KG1 (cell line): ENCODE data around the gene RNASE13.

Experiments
- DNase-seq: peaks from one replicate; lab custom pipeline; 2025; lab: John Stamatoyannopoulos, UW

Gene RNASE13, protein sequence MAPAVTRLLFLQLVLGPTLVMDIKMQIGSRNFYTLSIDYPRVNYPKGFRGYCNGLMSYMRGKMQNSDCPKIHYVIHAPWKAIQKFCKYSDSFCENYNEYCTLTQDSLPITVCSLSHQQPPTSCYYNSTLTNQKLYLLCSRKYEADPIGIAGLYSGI

GRCh38 chr14:21034707-21035106 is at the start of gene RNASE13:
RNASE13 (minus strand) TSS chr14:21034807; CDS start chr14:21034288, 519 bp downstream.
- DNase-seq, result no peak

DNA sequence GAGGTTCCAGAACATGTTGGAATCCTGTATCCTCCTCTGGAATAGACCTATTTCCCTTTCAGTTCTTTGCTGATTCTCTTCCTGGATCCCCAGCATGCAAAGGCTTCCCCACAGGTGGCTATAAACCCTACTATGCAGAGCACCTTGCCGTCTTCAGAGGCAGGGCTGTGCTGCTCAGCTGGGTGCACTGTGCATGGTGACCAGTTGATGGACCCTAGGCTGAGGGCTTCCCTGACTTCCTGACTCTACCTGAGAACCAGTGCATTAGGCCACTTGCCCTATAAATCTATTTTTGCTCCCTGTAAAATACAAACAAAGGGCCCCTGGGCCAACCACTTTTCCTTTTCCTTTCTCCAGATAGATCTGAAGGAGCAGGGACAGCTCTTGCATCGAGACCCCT is 49.8 kb upstream of the RNASE13 start:
- DNase-seq, result no peak

GRCh38 chr14:21083565-21084325 is 49.1 kb upstream of the RNASE13 start:
- DNase-seq, result no peak

GRCh38 chr14:21081521-21082142 is 47.0 kb upstream of the RNASE13 start:
- DNase-seq, result no peak

DNA sequence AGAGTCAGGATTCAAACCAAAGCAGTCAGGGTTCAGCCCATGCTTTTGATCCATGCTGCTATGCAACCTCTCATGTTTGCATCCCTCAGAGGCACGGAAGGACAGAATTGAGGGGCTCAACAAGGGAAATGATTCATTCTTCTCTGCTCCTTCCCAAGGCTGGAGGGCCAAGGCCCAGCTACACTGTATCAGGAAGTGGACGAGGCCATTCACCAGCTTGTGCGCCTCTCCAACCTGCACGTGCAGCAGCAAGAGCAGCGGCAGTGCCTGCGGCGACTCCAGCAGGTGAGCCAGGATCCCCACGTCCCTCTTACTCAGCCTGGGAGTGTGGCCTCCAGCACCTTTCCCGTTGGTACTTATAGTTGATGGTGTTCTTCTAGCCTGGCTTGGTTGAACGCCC is 44.1 kb upstream of the RNASE13 start:
- DNase-seq, result no peak

DNA sequence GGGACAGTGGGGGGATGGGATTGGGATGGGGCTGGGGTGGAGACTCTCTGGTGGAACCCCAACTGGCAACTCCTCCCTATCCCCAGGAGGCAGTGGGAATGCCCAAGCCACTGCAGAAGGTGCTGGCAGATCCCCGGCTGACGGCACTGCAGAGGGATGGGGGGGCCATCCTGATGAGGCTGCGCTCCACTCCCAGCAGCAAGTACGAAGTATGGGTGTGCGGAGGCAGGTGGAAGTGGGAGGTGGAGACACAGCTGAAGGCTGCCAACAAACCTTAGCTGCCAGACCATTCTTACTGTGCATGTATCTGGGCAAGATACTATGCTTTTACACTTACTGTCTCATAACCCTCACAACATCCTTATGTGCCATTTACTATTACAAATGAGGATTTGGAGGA is 43.7 kb upstream of the RNASE13 start:
- no peak for DNase-seq

GRCh38 chr14:21077672-21078071 is 43.1 kb upstream of the RNASE13 start:
- no peak for DNase-seq

DNA sequence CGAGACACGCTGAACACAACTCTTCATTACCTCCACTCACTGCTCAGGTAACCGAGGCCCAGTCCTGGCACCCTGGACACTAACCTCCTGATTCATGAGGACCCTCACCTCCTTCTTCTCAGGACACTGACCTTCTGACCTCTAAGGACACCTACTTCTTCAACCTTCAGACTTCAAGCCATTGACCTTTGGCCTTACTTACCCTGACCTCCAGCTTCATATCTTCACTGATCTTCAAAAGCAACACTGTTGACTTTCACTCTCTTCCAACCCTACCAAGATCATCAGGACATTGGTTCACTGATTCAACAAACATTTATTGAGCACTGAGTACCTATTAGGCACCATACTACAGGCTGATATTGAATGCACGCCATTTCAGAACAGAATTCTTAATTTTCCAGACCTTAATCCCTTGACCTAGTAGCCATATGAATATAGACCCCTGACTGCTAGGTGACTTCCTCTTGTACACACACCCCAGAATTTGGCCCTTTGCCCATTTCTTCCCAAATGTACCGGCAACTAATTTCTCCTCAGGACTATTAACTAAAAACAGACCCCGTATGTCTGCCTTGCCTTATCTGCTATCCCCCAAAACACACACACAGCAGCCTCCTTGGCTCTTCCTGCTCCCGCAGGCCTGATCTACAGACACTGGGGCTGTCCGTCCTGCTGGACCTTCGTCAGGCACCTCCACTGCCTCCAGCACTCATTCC is 41.3 kb upstream of the RNASE13 start:
- DNase-seq, result no peak

GRCh38 chr14:21074398-21075272 is 40.0 kb upstream of the RNASE13 start:
- DNase-seq, result no peak

DNA sequence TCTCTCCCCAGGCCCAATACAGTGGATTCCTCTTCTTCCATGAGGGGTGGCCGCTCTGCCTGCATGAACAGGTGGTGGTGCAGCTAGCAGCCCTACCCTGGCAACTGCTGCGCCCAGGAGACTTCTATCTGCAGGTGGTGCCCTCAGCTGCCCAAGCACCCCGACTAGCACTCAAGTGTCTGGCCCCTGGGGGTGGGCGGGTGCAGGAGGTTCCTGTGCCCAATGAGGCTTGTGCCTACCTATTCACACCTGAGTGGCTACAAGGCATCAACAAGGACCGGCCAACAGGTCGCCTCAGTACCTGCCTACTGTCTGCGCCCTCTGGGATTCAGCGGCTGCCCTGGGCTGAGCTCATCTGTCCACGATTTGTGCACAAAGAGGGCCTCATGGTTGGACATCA is 39.3 kb upstream of the RNASE13 start:
- no peak for DNase-seq

DNA sequence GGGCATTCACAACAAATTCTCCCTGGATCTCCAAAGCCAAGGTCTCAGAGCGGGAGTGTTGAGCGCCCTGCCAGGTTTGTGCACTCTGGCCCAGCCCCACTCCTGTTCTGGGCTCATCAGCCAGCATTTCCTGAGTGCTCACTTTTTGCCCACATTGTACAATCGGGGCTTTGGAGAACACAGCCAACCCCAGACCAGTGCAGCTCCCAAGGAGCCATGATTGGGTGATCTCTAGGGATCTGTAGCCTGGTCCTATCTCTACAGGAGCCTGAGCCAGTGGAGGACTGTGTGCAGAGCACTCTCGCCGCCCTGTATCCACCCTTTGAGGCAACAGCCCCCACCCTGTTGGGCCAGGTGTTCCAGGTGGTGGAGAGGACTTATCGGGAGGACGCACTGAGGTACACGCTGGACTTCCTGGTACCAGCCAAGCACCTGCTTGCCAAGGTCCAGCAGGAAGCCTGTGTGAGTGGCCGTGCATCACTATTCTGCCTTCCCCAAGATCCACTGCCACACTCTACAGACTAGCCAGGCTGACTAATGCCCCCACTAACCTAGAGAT is 38.3 kb upstream of the RNASE13 start:
- DNase-seq, result no peak

- peak; percentile 49 for DNase-seq
These were observed 37.4 kb upstream of the RNASE13 start for GRCh38 chr14:21072031-21072473.

GRCh38 chr14:21071225-21072030 is 36.8 kb upstream of the RNASE13 start:
- peak; percentile 68 for DNase-seq

GRCh38 chr14:21070610-21071224 is 36.1 kb upstream of the RNASE13 start:
- no peak for DNase-seq

DNA sequence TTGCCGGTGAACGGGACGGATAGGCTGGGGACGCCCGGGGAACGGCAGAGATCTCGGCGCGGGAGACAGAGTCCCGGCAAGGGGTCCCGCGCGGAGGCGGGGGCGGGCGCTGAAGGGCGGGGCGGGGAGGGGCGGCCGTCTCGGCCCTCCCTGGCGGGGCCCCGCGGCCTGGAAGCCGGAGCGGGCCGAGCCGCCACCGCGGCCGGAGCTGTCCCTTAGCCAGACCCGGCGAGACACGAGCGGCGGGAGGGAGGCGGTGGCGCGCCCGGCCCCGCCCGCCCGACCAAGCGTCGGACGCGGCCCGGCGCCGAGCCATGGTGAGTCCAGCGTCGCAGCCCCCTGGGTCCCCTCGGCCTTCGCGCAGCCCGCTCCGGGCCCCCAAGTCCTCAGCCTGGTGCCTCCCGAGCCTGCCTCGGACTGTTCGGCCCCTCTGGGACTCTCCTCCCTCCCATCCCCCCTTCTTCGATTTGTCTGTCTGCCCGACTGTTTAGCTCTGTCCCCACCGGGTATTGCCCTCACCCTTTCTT is 35.5 kb upstream of the RNASE13 start, which contains the start of gene ARHGEF40:
Gene ARHGEF40, plus strand, starts transcription at position 222 of the 527 bp plus-strand sequence. Its CDS starts 93 bp downstream, at position 315.
- no peak for DNase-seq

DNA sequence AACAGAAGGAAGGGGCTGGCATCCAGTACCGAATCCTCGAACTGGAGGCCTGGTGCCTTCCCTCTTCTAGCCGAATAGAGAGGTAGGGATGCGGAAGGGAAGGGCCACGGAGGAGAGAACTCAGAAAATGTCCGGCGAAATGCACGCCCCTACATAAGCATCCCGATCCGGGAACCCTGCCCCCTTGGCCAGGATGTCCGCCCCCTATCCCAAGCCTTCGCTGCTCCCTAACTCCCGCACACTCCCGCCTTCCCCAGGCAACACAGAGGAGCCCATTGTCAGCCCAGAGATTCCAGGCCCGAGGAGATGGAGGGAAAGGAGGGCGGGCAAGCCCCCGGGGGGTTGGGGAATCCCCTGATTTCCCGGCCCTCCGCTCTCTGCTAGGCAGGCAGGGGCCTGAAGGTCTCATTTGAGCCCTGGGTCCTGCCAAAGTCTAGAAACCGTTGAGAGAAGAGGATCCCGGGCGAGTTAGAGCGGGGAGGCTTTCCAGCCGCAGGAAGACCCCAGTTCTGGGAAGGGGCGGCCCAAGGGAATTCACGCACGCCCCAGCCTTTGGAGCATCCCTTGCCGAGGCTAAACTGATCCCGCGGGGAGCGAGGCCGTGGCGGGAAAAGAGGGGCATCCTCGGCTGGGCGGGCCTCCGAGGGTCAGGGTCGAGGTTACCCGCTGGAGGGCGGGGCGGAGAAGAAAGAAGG is 34.9 kb upstream of the RNASE13 start:
- DNase-seq, result no peak

- DNase-seq, result no peak
These were observed 34.1 kb upstream of the RNASE13 start for GRCh38 chr14:21068521-21069387.
